ENCODE results near the gene RNH1.
A peak's percentile ranks its signal among the peaks of the same experiment; 100 is the strongest.

The RNH1 gene

GRCh38 chr11:506995-507726 lies at the start of gene RNH1:
RNH1 (minus strand) TSS chr11:507242; CDS start chr11:502162, 5,080 bp downstream.
- Histone ChIP-seq H3K27ac (peak within 1 kb of the TSS; percentile 98), H3K4me3 (ENCODE audit: low read depth, low read length) (peak within 1 kb of the TSS; percentile 63), H3K27me3 (ENCODE audit: insufficient read depth, low read depth, severe bottlenecking) (no peaks in the 10 kb centered on the region), H3K36me3 (peaks cover 27% of the 10 kb centered on the region), H3K9me3 (ENCODE audit: severe bottlenecking) (no peaks in the 10 kb centered on the region)
- TF ChIP-seq CTCF (IDR thresholded peaks at IDR 0.05; ENCODE audit: low read depth, low read length): no peak
- DNase-seq: peak; percentile 97

- Histone ChIP-seq H3K36me3 (no peaks in the 10 kb centered on the region), H3K27me3 (ENCODE audit: insufficient read depth, low read depth, severe bottlenecking) (peaks cover 19% of the 10 kb centered on the region), H3K4me3 (ENCODE audit: low read depth, low read length) (peak overlapping the region; percentile 65), H3K9me3 (ENCODE audit: severe bottlenecking) (no peaks in the 10 kb centered on the region), H3K27ac (no peak overlapping the region)
- no peak for TF ChIP-seq CTCF (IDR thresholded peaks at IDR 0.05; ENCODE audit: low read depth, low read length)
- DNase-seq: no peak
These were observed 49.0 kb upstream of the RNH1 start for GRCh38 chr11:555780-556661.

- Histone ChIP-seq H3K4me3 (ENCODE audit: low read depth, low read length) (peak overlapping the region; percentile 65), H3K9me3 (ENCODE audit: severe bottlenecking) (no peaks in the 10 kb centered on the region), H3K36me3 (no peaks in the 10 kb centered on the region), H3K27ac (no peak overlapping the region), H3K27me3 (ENCODE audit: insufficient read depth, low read depth, severe bottlenecking) (peaks cover 19% of the 10 kb centered on the region)
- no peak for DNase-seq
- TF ChIP-seq CTCF (IDR thresholded peaks at IDR 0.05; ENCODE audit: low read depth, low read length): no peak
These were observed 48.3 kb upstream of the RNH1 start for GRCh38 chr11:555227-555779.

- no peaks in the 10 kb centered on the region for H3K9me3 ChIP-seq (ENCODE audit: severe bottlenecking)
- DNase-seq: peak; percentile 81
- TF ChIP-seq CTCF (IDR thresholded peaks at IDR 0.05; ENCODE audit: low read depth, low read length): peak; percentile 79
- H3K27me3 ChIP-seq (ENCODE audit: insufficient read depth, low read depth, severe bottlenecking): peaks cover 19% of the 10 kb centered on the region
- no peak overlapping the region for H3K27ac ChIP-seq
- H3K4me3 ChIP-seq (ENCODE audit: low read depth, low read length): peak overlapping the region; percentile 65
- H3K36me3 ChIP-seq: no peaks in the 10 kb centered on the region
These were observed 47.6 kb upstream of the RNH1 start for GRCh38 chr11:554428-555226.

- H3K27me3 ChIP-seq (ENCODE audit: insufficient read depth, low read depth, severe bottlenecking): peaks cover 19% of the 10 kb centered on the region
- H3K36me3 ChIP-seq: no peaks in the 10 kb centered on the region
- no peak for DNase-seq
- no peak overlapping the region for H3K27ac ChIP-seq
- no peak overlapping the region for H3K4me3 ChIP-seq (ENCODE audit: low read depth, low read length)
- TF ChIP-seq CTCF (IDR thresholded peaks at IDR 0.05; ENCODE audit: low read depth, low read length): no peak
- H3K9me3 ChIP-seq (ENCODE audit: severe bottlenecking): no peaks in the 10 kb centered on the region
These were observed 46.9 kb upstream of the RNH1 start for GRCh38 chr11:553988-554340.
